Stimulated activated CD8-positive, alpha-beta memory T cell treated with anti-CD3 and anti-CD28 coated beads, Interleukin-15, amount 100 ng/mL, for 1 hour (primary cell): Measurements from ENCODE around the gene THRA.

Experiments used
- DNase-seq: peaks from one replicate; pipeline ENCODE4 v3.0.0-alpha.2; 2020; ENCODE audit warnings: low read depth

Gene THRA

GRCh38 chr17:40026816-40027613 lies 35.8 kb upstream of the THRA start:
- DNase-seq: peak; percentile 59

GRCh38 chr17:40027614-40028012 lies 35.2 kb upstream of the THRA start:
- no peak for DNase-seq

GRCh38 chr17:40028595-40028994 lies 34.2 kb upstream of the THRA start:
- no peak for DNase-seq

GRCh38 chr17:40031706-40032105 lies 31.1 kb upstream of the THRA start:
- DNase-seq: no peak

GRCh38 chr17:40032322-40033320 lies 30.1 kb upstream of the THRA start:
- DNase-seq: no peak

- DNase-seq: no peak
These were observed 29.4 kb upstream of the THRA start for GRCh38 chr17:40033339-40033738.

GRCh38 chr17:40034426-40035161 lies 28.2 kb upstream of the THRA start:
- DNase-seq: no peak

- DNase-seq: no peak
These were observed 27.6 kb upstream of the THRA start for GRCh38 chr17:40035162-40035559.

- DNase-seq: no peak
These were observed 23.8 kb upstream of the THRA start for GRCh38 chr17:40038882-40039513.

- DNase-seq: no peak
These were observed 21.6 kb upstream of the THRA start for GRCh38 chr17:40041196-40041595.

GRCh38 chr17:40056379-40057015 lies 6.3 kb upstream of the THRA start:
- no peak for DNase-seq

- no peak for DNase-seq
These were observed 4.5 kb upstream of the THRA start for GRCh38 chr17:40058186-40058784.

GRCh38 chr17:40058865-40059264 lies 3.9 kb upstream of the THRA start:
- DNase-seq: no peak

GRCh38 chr17:40059729-40060475 lies 2.9 kb upstream of the THRA start:
- no peak for DNase-seq

GRCh38 chr17:40060887-40061608 lies 1.7 kb upstream of the THRA start:
- no peak for DNase-seq

GRCh38 chr17:40061609-40062038 lies 1.1 kb upstream of the THRA start:
- DNase-seq: no peak

- no peak for DNase-seq
These were observed 514 bp downstream of the THRA start for GRCh38 chr17:40063187-40063771.

- DNase-seq: no peak
These were observed 1.3 kb downstream of the THRA start for GRCh38 chr17:40063901-40064531.
